ENCODE measurements around the gene AKAP10. TPM values are rescaled to one million over a fixed set of nuclear protein-coding genes. Genes with fewer than 3 reads are reported as not detected.

The AKAP10 gene
- total RNA-seq, 1 experiment from 2014 or later, result 31.6 TPM

DNA sequence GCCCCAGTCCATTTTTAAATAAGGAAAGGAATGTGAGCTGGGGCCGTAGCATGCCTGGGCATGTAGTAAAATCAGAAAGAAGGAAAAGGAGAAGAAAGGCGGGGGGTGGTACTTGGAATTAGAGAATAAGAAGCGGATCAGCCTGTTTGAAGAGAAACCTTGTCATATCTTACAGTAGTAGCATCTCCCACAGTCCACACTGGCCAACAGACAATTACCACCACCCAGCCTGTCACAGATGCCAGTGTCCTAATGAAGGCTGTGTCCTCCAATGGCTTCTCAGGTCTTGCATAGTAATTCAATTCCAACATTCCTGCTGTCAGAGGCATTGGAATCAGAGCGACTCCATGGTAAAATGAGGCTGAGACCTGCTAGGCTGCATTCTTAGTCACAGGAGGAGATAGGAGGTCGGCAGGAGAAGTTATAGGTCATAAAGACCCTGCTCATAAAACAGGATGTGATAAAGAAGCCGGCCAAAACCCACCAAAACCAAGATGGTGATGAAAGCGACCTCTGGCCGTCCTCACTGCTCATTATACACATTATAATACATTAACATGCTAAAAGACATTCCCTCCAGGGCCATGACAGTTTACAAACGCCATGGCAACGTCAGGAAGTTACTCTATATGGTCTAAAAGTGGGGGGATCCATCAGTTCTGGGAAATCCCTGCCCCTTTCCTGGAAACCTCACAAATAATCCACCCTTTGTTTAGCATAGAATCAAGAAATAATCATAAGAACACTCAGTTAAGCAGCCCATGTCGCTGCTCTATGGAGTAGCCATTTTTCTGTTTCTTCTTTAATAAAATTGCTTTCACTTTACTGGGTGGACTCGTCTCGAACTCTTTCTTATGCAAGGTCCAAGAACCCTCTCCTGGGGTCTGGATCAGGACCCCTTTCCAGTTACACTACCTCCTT, 9.6 kb upstream of the AKAP10 start:
- DNase-seq (ENCODE audit: low read depth, low spot score), result no peak
- no peak overlapping the region for H3K9ac ChIP-seq (ENCODE audit: low read length)
- H3K4me3 ChIP-seq (replicated peaks in 1 of 2; ENCODE audit: low read depth in 1 of 2, low read length in 2 of 2), result no peak overlapping the region
- RAD21 ChIA-PET (ENCODE audit: low non-redundant PET in 1 of 2, low total read pairs in 2 of 2, uncharacterized antibody in 2 of 2, unreplicated experiment in 2 of 2), result no interaction called here
- H3K36me3 ChIP-seq (ENCODE audit: control insufficient read depth in 1 of 2, insufficient read depth in 2 of 2, low read length in 2 of 2), result no peaks in the 10 kb centered on the region
- POLR2A ChIA-PET, result no interaction called here
- no peak for ATAC-seq
- peaks cover 10 to 11% of the 10 kb centered on the region in 2 experiments; a peak in 2 of 4 replicates for H3K4me1 ChIP-seq (ENCODE audit: control insufficient read depth in 1 of 2, insufficient read depth in 2 of 2, low read length in 2 of 2)
- H3K9me2 ChIP-seq (ENCODE audit: insufficient read depth), result no peaks in the 10 kb centered on the region
- no peaks in the 10 kb centered on the region for H4K20me1 ChIP-seq (ENCODE audit: insufficient read depth)
- no peak overlapping the region for H3K27ac ChIP-seq (ENCODE audit: low read depth, low read length)
- H3K4me2 ChIP-seq (ENCODE audit: low read length), result no peak overlapping the region
- TF ChIP-seq POLR2AphosphoS5 (IDR thresholded peaks at IDR 0.05; ENCODE audit: low read depth, low read length) (no peak), JUND (IDR thresholded peaks at IDR 0.05) (no peak), TCF7L2 (IDR thresholded peaks at IDR 0.05; ENCODE audit: borderline replicate concordance, extremely low read depth, insufficient read depth, insufficient read length) (no peak), ZFX (IDR thresholded peaks at IDR 0.05) (no peak), POLR2A (IDR thresholded peaks at IDR 0.05; ENCODE audit: borderline replicate concordance, extremely low read depth, insufficient read depth, insufficient read length) (no peak), SP1 (IDR thresholded peaks at IDR 0.05; ENCODE audit: low read depth) (no peak), ELF1 (IDR thresholded peaks at IDR 0.05; ENCODE audit: borderline replicate concordance, low read depth) (no peak), EGR1 (IDR thresholded peaks at IDR 0.05; ENCODE audit: low read depth) (no peak), ZNF274 (IDR thresholded peaks at IDR 0.05; ENCODE audit: low read depth, low read length) (no peak), SRF (IDR thresholded peaks at IDR 0.05; ENCODE audit: low read depth) (no peak), FOSL1 (IDR thresholded peaks at IDR 0.05; ENCODE audit: low read depth) (no peak), EZH2 (IDR thresholded peaks at IDR 0.05) (no peak), SIN3A (IDR thresholded peaks at IDR 0.05; ENCODE audit: low read depth) (no peak)
- TF ChIP-seq, protein P1, sequence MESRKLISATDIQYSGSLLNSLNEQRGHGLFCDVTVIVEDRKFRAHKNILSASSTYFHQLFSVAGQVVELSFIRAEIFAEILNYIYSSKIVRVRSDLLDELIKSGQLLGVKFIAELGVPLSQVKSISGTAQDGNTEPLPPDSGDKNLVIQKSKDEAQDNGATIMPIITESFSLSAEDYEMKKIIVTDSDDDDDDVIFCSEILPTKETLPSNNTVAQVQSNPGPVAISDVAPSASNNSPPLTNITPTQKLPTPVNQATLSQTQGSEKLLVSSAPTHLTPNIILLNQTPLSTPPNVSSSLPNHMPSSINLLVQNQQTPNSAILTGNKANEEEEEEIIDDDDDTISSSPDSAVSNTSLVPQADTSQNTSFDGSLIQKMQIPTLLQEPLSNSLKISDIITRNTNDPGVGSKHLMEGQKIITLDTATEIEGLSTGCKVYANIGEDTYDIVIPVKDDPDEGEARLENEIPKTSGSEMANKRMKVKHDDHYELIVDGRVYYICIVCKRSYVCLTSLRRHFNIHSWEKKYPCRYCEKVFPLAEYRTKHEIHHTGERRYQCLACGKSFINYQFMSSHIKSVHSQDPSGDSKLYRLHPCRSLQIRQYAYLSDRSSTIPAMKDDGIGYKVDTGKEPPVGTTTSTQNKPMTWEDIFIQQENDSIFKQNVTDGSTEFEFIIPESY (IDR thresholded peaks at IDR 0.05; ENCODE audit: extremely low read depth, insufficient replicate concordance, low read length), result no peak
- TF ChIP-seq, protein P2, sequence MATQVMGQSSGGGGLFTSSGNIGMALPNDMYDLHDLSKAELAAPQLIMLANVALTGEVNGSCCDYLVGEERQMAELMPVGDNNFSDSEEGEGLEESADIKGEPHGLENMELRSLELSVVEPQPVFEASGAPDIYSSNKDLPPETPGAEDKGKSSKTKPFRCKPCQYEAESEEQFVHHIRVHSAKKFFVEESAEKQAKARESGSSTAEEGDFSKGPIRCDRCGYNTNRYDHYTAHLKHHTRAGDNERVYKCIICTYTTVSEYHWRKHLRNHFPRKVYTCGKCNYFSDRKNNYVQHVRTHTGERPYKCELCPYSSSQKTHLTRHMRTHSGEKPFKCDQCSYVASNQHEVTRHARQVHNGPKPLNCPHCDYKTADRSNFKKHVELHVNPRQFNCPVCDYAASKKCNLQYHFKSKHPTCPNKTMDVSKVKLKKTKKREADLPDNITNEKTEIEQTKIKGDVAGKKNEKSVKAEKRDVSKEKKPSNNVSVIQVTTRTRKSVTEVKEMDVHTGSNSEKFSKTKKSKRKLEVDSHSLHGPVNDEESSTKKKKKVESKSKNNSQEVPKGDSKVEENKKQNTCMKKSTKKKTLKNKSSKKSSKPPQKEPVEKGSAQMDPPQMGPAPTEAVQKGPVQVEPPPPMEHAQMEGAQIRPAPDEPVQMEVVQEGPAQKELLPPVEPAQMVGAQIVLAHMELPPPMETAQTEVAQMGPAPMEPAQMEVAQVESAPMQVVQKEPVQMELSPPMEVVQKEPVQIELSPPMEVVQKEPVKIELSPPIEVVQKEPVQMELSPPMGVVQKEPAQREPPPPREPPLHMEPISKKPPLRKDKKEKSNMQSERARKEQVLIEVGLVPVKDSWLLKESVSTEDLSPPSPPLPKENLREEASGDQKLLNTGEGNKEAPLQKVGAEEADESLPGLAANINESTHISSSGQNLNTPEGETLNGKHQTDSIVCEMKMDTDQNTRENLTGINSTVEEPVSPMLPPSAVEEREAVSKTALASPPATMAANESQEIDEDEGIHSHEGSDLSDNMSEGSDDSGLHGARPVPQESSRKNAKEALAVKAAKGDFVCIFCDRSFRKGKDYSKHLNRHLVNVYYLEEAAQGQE (IDR thresholded peaks at IDR 0.05; ENCODE audit: low read depth), result no peak
- TF ChIP-seq, protein P3, sequence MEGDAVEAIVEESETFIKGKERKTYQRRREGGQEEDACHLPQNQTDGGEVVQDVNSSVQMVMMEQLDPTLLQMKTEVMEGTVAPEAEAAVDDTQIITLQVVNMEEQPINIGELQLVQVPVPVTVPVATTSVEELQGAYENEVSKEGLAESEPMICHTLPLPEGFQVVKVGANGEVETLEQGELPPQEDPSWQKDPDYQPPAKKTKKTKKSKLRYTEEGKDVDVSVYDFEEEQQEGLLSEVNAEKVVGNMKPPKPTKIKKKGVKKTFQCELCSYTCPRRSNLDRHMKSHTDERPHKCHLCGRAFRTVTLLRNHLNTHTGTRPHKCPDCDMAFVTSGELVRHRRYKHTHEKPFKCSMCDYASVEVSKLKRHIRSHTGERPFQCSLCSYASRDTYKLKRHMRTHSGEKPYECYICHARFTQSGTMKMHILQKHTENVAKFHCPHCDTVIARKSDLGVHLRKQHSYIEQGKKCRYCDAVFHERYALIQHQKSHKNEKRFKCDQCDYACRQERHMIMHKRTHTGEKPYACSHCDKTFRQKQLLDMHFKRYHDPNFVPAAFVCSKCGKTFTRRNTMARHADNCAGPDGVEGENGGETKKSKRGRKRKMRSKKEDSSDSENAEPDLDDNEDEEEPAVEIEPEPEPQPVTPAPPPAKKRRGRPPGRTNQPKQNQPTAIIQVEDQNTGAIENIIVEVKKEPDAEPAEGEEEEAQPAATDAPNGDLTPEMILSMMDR (IDR thresholded peaks at IDR 0.05 in 2 of 3, conservative IDR thresholded peaks at IDR 0.05 in 1 of 3; ENCODE audit: borderline replicate concordance in 1 of 3, insufficient read depth in 1 of 3, low read depth in 2 of 3, low read length in 2 of 3), result no peak
- TF ChIP-seq, protein P4, sequence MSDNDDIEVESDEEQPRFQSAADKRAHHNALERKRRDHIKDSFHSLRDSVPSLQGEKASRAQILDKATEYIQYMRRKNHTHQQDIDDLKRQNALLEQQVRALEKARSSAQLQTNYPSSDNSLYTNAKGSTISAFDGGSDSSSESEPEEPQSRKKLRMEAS (IDR thresholded peaks at IDR 0.05), result no peak
- H3K79me2 ChIP-seq (ENCODE audit: insufficient read depth, low read length), result no peaks in the 10 kb centered on the region
- no TSS peak for BruUV-seq (replicated peaks)
- H3K9me3 ChIP-seq (ENCODE audit: control insufficient read depth in 1 of 2, insufficient read depth in 1 of 2, low read depth in 1 of 2, low read length in 2 of 2), result no peaks in the 10 kb centered on the region
- CTCF ChIA-PET, result no interaction called here
- intact Hi-C loops (cut with micrococcal nuclease), result no loop called here
- no peaks in the 10 kb centered on the region for H3K27me3 ChIP-seq (ENCODE audit: insufficient read depth, low read length)
- H2AFZ ChIP-seq (ENCODE audit: low read depth, low read length, poor library complexity, severe bottlenecking), result no peak overlapping the region
